Caco-2 (cell line): Measurements from ENCODE around the gene ANKRD30A. TPM values are rescaled to one million over a fixed set of nuclear protein-coding genes. Genes with fewer than 3 reads are reported as not detected.

Experiments used
- BruUV-seq: library from RNA; stranded (reverse); fragments of 400-500 nt; replicated peaks from 2 replicates; lab custom pipeline; 2021; lab: Mats Ljungman, UMichigan
- CTCF ChIA-PET: fragments of 300-600 bp; sonication (Branson Sonifier 250); formaldehyde crosslinking; loops from one replicate; lab custom pipeline; 2022; ENCODE audit warnings: antibody characterized with exemption; lab: Charles Lee
- POLR2A ChIA-PET: fragments of 300-600 bp; sonication (Branson Sonifier 250); formaldehyde crosslinking; loops from one replicate; lab custom pipeline; 2022; ENCODE audit warnings: antibody characterized with exemption; lab: Charles Lee
- DNase-seq, 2 experiments: peaks; one replicate each; pipeline versions ENCODE4 v3.0.0 to v3.0.0-alpha.2; 2020 to 2022
- H3K27me3 ChIP-seq: replicated peaks from 2 replicates; pipeline ENCODE4 v1.6.0; 2011; ENCODE audit warnings: low read length; ENCODE audit not compliant: control insufficient read depth, insufficient read depth
- H3K36me3 ChIP-seq: 2 replicates; pipeline ENCODE4 v1.5.1; 2011; ENCODE audit warnings: low read length; ENCODE audit not compliant: control insufficient read depth, insufficient read depth
- H3K4me1 ChIP-seq: fragments of 250-450 bp; sonication (Bioruptor Pico); 2 replicates; pipeline ENCODE4 v1.5.1; 2020; ENCODE audit warnings: mild to moderate bottlenecking
- H3K4me3 ChIP-seq: 2 replicates; pipeline ENCODE4 v1.5.1; 2011; ENCODE audit warnings: low read depth, mild to moderate bottlenecking, control low read depth, low read length
- H3K9me3 ChIP-seq: fragments of 250-450 bp; sonication (Bioruptor Pico); 2 replicates; pipeline ENCODE4 v1.5.1; 2020; ENCODE audit warnings: mild to moderate bottlenecking, moderate library complexity
- H3K27ac Mint-ChIP-seq: one replicate; pipeline ENCODE4 v1.8.0; 2022; ENCODE audit warnings: mixed read lengths; ENCODE audit not compliant: unreplicated experiment
- H3K27me3 Mint-ChIP-seq: one replicate; pipeline ENCODE4 v1.8.0; 2022; ENCODE audit warnings: mixed read lengths; ENCODE audit not compliant: insufficient read depth, unreplicated experiment
- H3K36me3 Mint-ChIP-seq: one replicate; pipeline ENCODE4 v1.8.0; 2022; ENCODE audit warnings: mild to moderate bottlenecking, mixed read lengths; ENCODE audit not compliant: insufficient read depth, unreplicated experiment
- H3K4me1 Mint-ChIP-seq: one replicate; pipeline ENCODE4 v1.8.0; 2022; ENCODE audit warnings: low read depth, mixed read lengths; ENCODE audit not compliant: unreplicated experiment
- H3K4me3 Mint-ChIP-seq: one replicate; pipeline ENCODE4 v1.8.0; 2022; ENCODE audit warnings: mild to moderate bottlenecking, moderate library complexity, mixed read lengths; ENCODE audit not compliant: unreplicated experiment
- H3K9me3 Mint-ChIP-seq: one replicate; pipeline ENCODE4 v1.8.0; 2022; ENCODE audit warnings: mixed read lengths; ENCODE audit not compliant: unreplicated experiment
- intact Hi-C: fragments of 100-400 bp; cut with micrococcal nuclease; formaldehyde crosslinking; loops from one replicate; pipeline ENCODE4 v1.10.0; 2022; ENCODE audit not compliant: unreplicated experiment
- total RNA-seq: library from RNA; stranded (reverse); gene quantifications from 2 replicates; pipeline ENCODE4 v1.2.3, GENCODE V29; 2022
- TF ChIP-seq, protein P1 (sequence below), 2 experiments: fragments of 200-600 bp in 1 of 2; IDR thresholded peaks; 1 replicate in 1 of 2; 2 replicates in 1 of 2; pipeline versions ENCODE4 v1.5.1 to v1.8.0; 2011 to 2022; ENCODE audit warnings: antibody characterized with exemption in 1 of 2, control low read depth in 1 of 2, inconsistent platforms in 1 of 2, low read depth in 1 of 2, low read length in 1 of 2, mild to moderate bottlenecking in 1 of 2, moderate library complexity in 1 of 2; ENCODE audit not compliant: insufficient read depth in 1 of 2, severe bottlenecking in 1 of 2, unreplicated experiment in 1 of 2

Gene ANKRD30A
- total RNA-seq, 1 experiment from 2014 or later, result 0.14 TPM

DNA sequence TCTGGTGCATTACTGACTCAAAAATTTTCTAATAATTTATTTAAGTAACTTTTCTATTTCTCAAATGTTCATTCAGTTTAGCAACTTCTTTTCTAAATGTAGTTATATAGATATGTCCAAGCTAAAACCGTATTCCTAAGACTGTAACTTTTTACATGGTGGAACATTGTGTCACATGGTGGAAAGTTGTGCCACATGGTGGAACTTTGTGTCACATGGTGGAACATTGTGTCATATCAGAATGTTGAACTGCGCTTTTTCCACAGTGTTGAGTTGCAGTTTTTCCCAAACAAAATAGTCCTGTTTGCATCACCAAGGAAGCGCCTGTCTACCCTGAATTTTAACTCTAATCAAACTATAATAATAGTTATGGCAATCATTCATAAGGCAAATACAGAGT is 109.3 kb downstream of the ANKRD30A start:
- Mint-ChIP-seq H3K27ac (no peak overlapping the region), H3K27me3 (no peaks in the 10 kb centered on the region), H3K9me3 (no peaks in the 10 kb centered on the region), H3K4me3 (no peak overlapping the region), H3K36me3 (no peaks in the 10 kb centered on the region), H3K4me1 (no peaks in the 10 kb centered on the region)
- intact Hi-C loops, result no loop called here
- Histone ChIP-seq H3K4me3 (no peak overlapping the region), H3K4me1 (no peaks in the 10 kb centered on the region), H3K36me3 (no peaks in the 10 kb centered on the region), H3K27me3 (no peaks in the 10 kb centered on the region), H3K9me3 (no peaks in the 10 kb centered on the region; the same call in 1 of the 2 replicates)
- CTCF ChIA-PET, result no interaction called here
- no TSS peak for BruUV-seq
- DNase-seq, result no peak
- TF ChIP-seq, protein P1, sequence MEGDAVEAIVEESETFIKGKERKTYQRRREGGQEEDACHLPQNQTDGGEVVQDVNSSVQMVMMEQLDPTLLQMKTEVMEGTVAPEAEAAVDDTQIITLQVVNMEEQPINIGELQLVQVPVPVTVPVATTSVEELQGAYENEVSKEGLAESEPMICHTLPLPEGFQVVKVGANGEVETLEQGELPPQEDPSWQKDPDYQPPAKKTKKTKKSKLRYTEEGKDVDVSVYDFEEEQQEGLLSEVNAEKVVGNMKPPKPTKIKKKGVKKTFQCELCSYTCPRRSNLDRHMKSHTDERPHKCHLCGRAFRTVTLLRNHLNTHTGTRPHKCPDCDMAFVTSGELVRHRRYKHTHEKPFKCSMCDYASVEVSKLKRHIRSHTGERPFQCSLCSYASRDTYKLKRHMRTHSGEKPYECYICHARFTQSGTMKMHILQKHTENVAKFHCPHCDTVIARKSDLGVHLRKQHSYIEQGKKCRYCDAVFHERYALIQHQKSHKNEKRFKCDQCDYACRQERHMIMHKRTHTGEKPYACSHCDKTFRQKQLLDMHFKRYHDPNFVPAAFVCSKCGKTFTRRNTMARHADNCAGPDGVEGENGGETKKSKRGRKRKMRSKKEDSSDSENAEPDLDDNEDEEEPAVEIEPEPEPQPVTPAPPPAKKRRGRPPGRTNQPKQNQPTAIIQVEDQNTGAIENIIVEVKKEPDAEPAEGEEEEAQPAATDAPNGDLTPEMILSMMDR (IDR thresholded peaks at IDR 0.05; ENCODE audit: insufficient read depth in 1 of 2, low read depth in 1 of 2, low read length in 1 of 2, severe bottlenecking in 1 of 2, unreplicated experiment in 1 of 2), result no peak
- POLR2A ChIA-PET, result no interaction called here

DNA sequence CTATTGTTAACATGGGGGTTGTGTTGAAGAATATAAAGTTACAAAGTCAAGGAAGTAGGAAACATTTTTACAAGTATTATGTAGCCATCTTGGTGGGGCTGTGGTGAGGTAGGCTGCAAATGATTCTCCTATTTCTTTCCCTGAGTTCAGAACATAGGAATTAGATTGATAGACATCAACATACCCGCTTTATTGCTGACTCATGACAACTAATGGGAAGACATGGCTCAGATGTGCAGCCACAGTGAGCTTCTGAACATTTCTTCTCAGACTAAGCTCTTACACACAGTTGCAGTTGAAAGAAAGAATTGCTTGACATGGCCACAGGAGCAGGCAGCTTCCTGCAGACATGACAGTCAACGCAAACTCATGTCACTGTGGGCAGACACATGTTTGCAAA is 110.7 kb downstream of the ANKRD30A start:
- TF ChIP-seq, protein P1 (IDR thresholded peaks at IDR 0.05; ENCODE audit: insufficient read depth in 1 of 2, low read depth in 1 of 2, low read length in 1 of 2, severe bottlenecking in 1 of 2, unreplicated experiment in 1 of 2), result no peak

DNA sequence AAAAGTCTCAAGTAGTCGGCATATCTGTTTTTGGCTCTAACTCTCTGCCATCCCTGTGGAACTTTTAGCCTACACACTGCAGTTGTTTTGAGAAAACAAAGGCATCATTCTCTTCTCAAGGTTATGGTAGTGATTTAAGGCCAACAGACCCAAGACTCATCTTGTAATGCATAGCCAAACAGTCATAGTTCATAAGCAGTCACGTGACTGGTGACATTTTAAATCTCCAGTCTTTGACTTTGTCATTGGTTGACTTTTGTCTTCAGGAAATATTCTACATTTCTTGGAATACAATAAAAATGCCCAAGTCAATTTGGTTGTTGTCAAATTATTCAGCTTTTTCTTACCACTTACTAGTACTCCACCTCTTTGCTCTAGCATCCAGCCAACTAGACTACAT is 114.8 kb downstream of the ANKRD30A start:
- H3K9me3 ChIP-seq, result no peaks in the 10 kb centered on the region; the same call in 1 of the 2 replicates
- H3K4me1 ChIP-seq, result no peaks in the 10 kb centered on the region
- H3K4me1 Mint-ChIP-seq, result no peaks in the 10 kb centered on the region
- no peaks in the 10 kb centered on the region for H3K36me3 ChIP-seq
- BruUV-seq, result no TSS peak
- intact Hi-C loops, result no loop called here
- no peak overlapping the region for H3K4me3 ChIP-seq
- H3K27ac Mint-ChIP-seq, result no peak overlapping the region
- no peak for DNase-seq
- TF ChIP-seq, protein P1 (IDR thresholded peaks at IDR 0.05; ENCODE audit: insufficient read depth in 1 of 2, low read depth in 1 of 2, low read length in 1 of 2, severe bottlenecking in 1 of 2, unreplicated experiment in 1 of 2), result no peak
- no peaks in the 10 kb centered on the region for H3K36me3 Mint-ChIP-seq
- H3K9me3 Mint-ChIP-seq, result no peaks in the 10 kb centered on the region
- no peak overlapping the region for H3K4me3 Mint-ChIP-seq
- H3K27me3 ChIP-seq, result no peaks in the 10 kb centered on the region
- ChIA-PET CTCF (no interaction called here), POLR2A (no interaction called here)
- H3K27me3 Mint-ChIP-seq, result no peaks in the 10 kb centered on the region

More for the DNA sequence above, 110.7 kb downstream of the ANKRD30A start:
- Histone ChIP-seq H3K4me3 (no peak overlapping the region), H3K4me1 (no peaks in the 10 kb centered on the region), H3K9me3 (no peaks in the 10 kb centered on the region; the same call in 1 of the 2 replicates), H3K36me3 (no peaks in the 10 kb centered on the region), H3K27me3 (no peaks in the 10 kb centered on the region)
- no TSS peak for BruUV-seq
- intact Hi-C loops, result no loop called here
- no peaks in the 10 kb centered on the region for H3K36me3 Mint-ChIP-seq
- POLR2A ChIA-PET, result no interaction called here
- no peak for DNase-seq
- H3K4me3 Mint-ChIP-seq, result no peak overlapping the region
- no peaks in the 10 kb centered on the region for H3K9me3 Mint-ChIP-seq
- CTCF ChIA-PET, result no interaction called here
- no peaks in the 10 kb centered on the region for H3K4me1 Mint-ChIP-seq
- no peaks in the 10 kb centered on the region for H3K27me3 Mint-ChIP-seq
- H3K27ac Mint-ChIP-seq, result no peak overlapping the region
